Stimulated activated memory B cell treated with anti-CD40 and anti-IgM and Interleukin-4, amounts not matched to agents 10 μg/mL and 1 μg/mL and 100 μg/mL, for 72 hours (primary cell): ENCODE results near the gene ABHD4.
"Not testable (repeated sequence)": the region's sequence is repeated elsewhere in the genome, so short reads cannot be mapped to it uniquely, and the experiment has no call there.

ENCODE experiments used
- ATAC-seq: fragments of 150-1000 bp; cut with Tn5 transposase; 2 replicates; pipeline ENCODE4 v1.10.0; 2021
- H3K27ac Mint-ChIP-seq: one replicate; pipeline ENCODE4 v1.8.0; 2022; ENCODE audit warnings: mild to moderate bottlenecking, mixed read lengths
- H3K27me3 Mint-ChIP-seq: one replicate; pipeline ENCODE4 v1.8.0; 2022; ENCODE audit warnings: mixed read lengths
- H3K36me3 Mint-ChIP-seq: one replicate; pipeline ENCODE4 v1.8.0; 2022; ENCODE audit warnings: mixed read lengths
- H3K4me1 Mint-ChIP-seq: one replicate; pipeline ENCODE4 v1.8.0; 2022; ENCODE audit warnings: mixed read lengths
- H3K4me3 Mint-ChIP-seq: one replicate; pipeline ENCODE4 v1.8.0; 2022; ENCODE audit warnings: mild to moderate bottlenecking, moderate library complexity, mixed read lengths
- H3K9me3 Mint-ChIP-seq: one replicate; pipeline ENCODE4 v1.8.0; 2022; ENCODE audit warnings: mixed read lengths

The ABHD4 gene

DNA sequence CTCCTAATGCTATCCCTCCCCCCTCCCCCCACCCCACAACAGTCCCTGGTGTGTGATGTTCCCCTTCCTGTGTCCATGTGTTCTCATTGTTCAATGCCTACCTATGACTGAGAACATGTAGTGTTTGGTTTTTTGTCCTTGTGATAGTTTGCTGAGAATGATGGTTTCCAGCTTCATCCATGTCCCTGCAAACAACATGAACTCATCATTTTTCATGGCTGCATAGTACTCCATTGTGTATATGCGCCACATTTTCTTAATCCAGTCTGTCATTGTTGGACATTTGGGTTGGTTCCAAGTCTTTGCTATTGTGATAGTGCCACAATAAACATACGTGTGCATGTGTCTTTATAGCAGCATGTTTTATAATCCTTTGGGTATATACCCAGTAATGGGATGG lies 17.7 kb downstream of the ABHD4 start:
- not testable (repeated sequence) for ATAC-seq, H3K4me3 Mint-ChIP-seq, H3K27ac Mint-ChIP-seq, H3K27me3 Mint-ChIP-seq, H3K4me1 Mint-ChIP-seq, H3K9me3 Mint-ChIP-seq
- peaks cover 27% of the 10 kb centered on the region for H3K36me3 Mint-ChIP-seq

DNA sequence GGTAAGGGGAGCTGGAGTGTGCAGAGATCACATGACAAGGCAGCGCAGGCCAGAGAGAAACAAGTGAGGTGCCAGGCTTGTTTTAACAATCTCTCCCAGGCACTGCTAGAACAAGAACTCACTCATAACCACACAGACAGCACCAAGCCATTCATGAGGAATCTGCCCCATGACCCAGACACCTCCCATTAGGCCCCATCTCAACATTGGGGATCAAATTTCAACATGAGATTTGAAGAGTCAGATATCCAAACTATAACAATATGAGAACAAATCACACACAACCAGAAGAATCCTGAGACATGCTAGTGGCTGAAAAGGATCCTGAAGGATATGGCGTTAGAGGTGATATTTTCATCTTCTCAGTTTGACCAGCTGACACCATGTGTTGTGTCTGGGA lies 24.2 kb downstream of the ABHD4 start:
- ATAC-seq: no peak
- H3K36me3 Mint-ChIP-seq: peaks cover 13% of the 10 kb centered on the region
- no peaks in the 10 kb centered on the region for H3K27me3 Mint-ChIP-seq
- H3K4me3 Mint-ChIP-seq: no peak overlapping the region
- no peaks in the 10 kb centered on the region for H3K4me1 Mint-ChIP-seq
- H3K9me3 Mint-ChIP-seq: no peaks in the 10 kb centered on the region
- H3K27ac Mint-ChIP-seq: no peak overlapping the region

DNA sequence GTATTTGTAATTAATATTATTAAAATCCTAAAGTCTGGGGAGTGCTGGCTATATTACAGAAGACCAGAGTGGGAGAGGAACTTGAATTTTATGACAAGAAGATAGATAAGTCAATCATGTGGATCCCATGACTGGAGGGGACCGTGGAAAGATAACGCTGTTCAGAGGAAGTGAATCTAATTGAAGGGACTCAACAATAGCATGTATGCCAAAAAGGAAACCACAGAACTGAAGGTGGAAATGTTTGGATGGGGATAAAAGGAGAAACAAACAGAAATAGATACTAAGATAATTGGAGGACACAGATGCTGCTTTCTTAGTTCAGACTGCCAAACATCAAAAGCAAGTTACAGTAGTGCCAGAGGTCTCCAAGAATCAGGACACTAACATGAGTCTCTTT lies 24.9 kb downstream of the ABHD4 start:
- Mint-ChIP-seq H3K36me3 (peaks cover 13% of the 10 kb centered on the region), H3K9me3 (no peaks in the 10 kb centered on the region), H3K4me1 (no peaks in the 10 kb centered on the region), H3K4me3 (no peak overlapping the region), H3K27me3 (no peaks in the 10 kb centered on the region), H3K27ac (no peak overlapping the region)
- ATAC-seq: no peak

- no peak for ATAC-seq
- H3K36me3 Mint-ChIP-seq: peaks cover 5% of the 10 kb centered on the region
- no peak overlapping the region for H3K27ac Mint-ChIP-seq
- peaks cover 9% of the 10 kb centered on the region for H3K27me3 Mint-ChIP-seq
- peaks cover 8% of the 10 kb centered on the region for H3K9me3 Mint-ChIP-seq
- H3K4me3 Mint-ChIP-seq: no peak overlapping the region
- no peaks in the 10 kb centered on the region for H3K4me1 Mint-ChIP-seq
These were observed 28.5 kb downstream of the ABHD4 start for GRCh38 chr14:22626590-22626989.

DNA sequence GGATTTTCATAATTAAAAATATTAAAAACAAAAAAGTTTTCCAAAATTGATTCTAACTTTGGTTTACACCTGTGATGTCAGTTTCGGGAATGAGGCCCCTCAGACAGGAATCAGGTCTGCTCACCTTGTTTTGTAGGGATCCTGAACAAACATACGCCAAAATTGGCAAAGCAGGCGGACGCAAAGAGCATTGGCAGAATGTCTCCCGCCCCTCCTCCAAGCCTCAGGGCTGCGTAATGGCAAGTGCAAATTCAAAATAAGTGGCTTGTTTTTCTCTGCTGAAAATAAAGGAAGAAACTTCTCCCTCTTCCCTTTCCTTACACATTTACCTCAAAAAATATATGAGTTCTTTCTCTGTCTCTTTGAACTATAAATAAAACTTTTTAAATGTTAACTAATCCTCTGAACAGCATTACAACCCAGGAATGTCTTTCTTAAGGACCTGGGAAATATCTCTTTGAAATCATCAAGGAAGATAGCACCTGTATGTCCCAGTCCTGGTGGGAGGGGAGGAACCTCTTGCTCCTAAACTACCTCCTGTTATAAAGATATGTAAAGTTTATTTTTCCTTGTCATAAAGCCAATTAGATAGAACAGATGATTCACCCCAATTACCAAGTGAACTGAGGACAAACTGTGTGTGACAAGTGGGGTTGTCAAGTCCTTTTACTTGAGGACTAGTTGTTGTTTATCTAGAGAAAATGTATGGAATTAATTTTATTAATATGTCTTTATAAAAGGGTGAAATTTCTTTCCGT lies 29.6 kb downstream of the ABHD4 start:
- Mint-ChIP-seq H3K4me3 (no peak overlapping the region), H3K27ac (no peak overlapping the region), H3K9me3 (peaks cover 8% of the 10 kb centered on the region), H3K27me3 (peaks cover 9% of the 10 kb centered on the region), H3K36me3 (no peaks in the 10 kb centered on the region), H3K4me1 (no peaks in the 10 kb centered on the region)
- no peak for ATAC-seq

- Mint-ChIP-seq H3K27ac (no peak overlapping the region), H3K27me3 (peaks cover 9% of the 10 kb centered on the region), H3K9me3 (peaks cover 8% of the 10 kb centered on the region), H3K36me3 (no peaks in the 10 kb centered on the region), H3K4me1 (no peaks in the 10 kb centered on the region), H3K4me3 (no peak overlapping the region)
- no peak for ATAC-seq
These were observed 31.3 kb downstream of the ABHD4 start for GRCh38 chr14:22629361-22629760.

DNA sequence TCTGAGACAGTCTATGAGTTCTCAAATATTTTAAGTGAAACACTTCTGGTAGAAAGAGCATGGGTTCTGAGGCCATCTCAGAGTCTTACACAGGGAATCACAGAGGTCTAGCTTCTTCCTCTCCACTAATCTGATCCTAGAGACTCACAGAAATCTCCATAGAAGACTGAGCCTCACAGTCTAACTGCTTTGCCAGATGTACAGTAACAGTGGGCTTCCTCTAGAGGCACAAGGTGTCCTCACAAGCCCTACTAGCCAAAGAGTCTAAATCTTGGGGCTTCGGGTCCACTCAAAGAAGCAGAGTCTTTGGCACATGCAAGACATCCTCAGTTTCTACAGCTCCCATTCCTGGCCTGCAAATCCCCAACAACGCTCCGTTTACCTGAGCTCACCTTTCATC lies 32.0 kb downstream of the ABHD4 start:
- Mint-ChIP-seq H3K27me3 (peaks cover 9% of the 10 kb centered on the region), H3K4me1 (no peaks in the 10 kb centered on the region), H3K4me3 (no peak overlapping the region), H3K27ac (no peak overlapping the region), H3K9me3 (peaks cover 8% of the 10 kb centered on the region), H3K36me3 (no peaks in the 10 kb centered on the region)
- no peak for ATAC-seq

GRCh38 chr14:22630486-22630885 lies 32.4 kb downstream of the ABHD4 start:
- Mint-ChIP-seq H3K4me3 (no peak overlapping the region), H3K27ac (no peak overlapping the region), H3K9me3 (peaks cover 8% of the 10 kb centered on the region), H3K36me3 (no peaks in the 10 kb centered on the region), H3K27me3 (peaks cover 9% of the 10 kb centered on the region), H3K4me1 (no peaks in the 10 kb centered on the region)
- ATAC-seq: no peak

GRCh38 chr14:22634233-22634900 lies 36.3 kb downstream of the ABHD4 start:
- Mint-ChIP-seq H3K27ac (no peak overlapping the region), H3K4me3 (no peak overlapping the region), H3K9me3 (peaks cover 8% of the 10 kb centered on the region), H3K4me1 (no peaks in the 10 kb centered on the region), H3K27me3 (peaks cover under 1% of the 10 kb centered on the region), H3K36me3 (no peaks in the 10 kb centered on the region)
- no peak for ATAC-seq

DNA sequence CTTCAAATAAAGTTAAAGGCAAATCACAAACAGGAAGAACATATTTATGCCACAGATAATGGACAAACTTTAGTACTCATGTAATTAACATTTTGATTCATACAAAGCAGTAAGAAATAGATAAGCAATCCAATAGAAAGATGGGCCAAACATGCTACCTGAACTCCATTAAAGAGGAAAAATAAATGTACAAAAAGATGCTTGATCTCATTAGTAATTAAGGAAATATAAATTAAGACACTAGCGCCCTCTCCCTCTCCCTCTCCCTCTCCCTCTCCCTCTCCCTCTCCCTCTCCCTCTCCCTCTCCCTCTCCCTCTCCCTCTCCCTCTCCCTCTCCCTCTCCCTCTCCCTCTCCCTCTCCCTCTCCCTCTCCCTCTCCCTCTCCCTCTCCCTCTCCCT lies 37.9 kb downstream of the ABHD4 start:
- not testable (repeated sequence) for H3K4me1 Mint-ChIP-seq, ATAC-seq, H3K36me3 Mint-ChIP-seq, H3K27me3 Mint-ChIP-seq, H3K27ac Mint-ChIP-seq, H3K9me3 Mint-ChIP-seq, H3K4me3 Mint-ChIP-seq

GRCh38 chr14:22640192-22640591 lies 42.1 kb downstream of the ABHD4 start:
- H3K27me3 Mint-ChIP-seq: peaks cover 9% of the 10 kb centered on the region
- no peaks in the 10 kb centered on the region for H3K4me1 Mint-ChIP-seq
- ATAC-seq: no peak
- no peak overlapping the region for H3K27ac Mint-ChIP-seq
- no peaks in the 10 kb centered on the region for H3K9me3 Mint-ChIP-seq
- no peak overlapping the region for H3K4me3 Mint-ChIP-seq
- no peaks in the 10 kb centered on the region for H3K36me3 Mint-ChIP-seq

DNA sequence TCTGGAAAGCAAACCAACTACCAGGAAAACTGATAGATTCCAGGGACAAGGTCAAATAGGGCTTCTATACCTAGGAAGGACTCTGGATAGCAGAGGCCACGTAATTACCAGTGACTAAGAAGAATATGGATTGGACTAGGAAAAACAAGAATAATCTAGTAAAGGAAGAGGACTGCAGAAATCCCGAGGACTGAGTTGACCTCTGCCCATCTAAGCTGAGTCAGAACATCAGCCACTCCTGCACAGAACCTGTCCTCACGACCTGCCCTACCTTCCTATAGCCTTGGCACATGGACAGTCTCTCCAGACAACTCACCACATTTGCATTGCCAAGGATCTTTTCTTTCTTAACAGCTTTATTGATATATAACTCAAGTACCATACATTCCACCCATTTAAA lies 43.7 kb downstream of the ABHD4 start:
- Mint-ChIP-seq H3K4me3 (no peak overlapping the region), H3K36me3 (no peaks in the 10 kb centered on the region)
- ATAC-seq: no peak

GRCh38 chr14:22644305-22644635 lies 46.2 kb downstream of the ABHD4 start, which contains the start of gene OR6J1:
Gene OR6J1, minus strand, starts transcription at chr14:22644352. Its CDS starts 9,541 bp downstream, at chr14:22634811.
- no peak for ATAC-seq
- Mint-ChIP-seq H3K9me3 (no peaks in the 10 kb centered on the region), H3K27ac (no peak within 1 kb of the TSS), H3K4me3 (no peak within 1 kb of the TSS), H3K4me1 (no peaks in the 10 kb centered on the region), H3K27me3 (peaks cover 9% of the 10 kb centered on the region), H3K36me3 (no peaks in the 10 kb centered on the region)

More for the DNA sequence above, 43.7 kb downstream of the ABHD4 start:
- Mint-ChIP-seq H3K27me3 (peaks cover 9% of the 10 kb centered on the region), H3K9me3 (no peaks in the 10 kb centered on the region), H3K27ac (no peak overlapping the region), H3K4me1 (no peaks in the 10 kb centered on the region)

- Mint-ChIP-seq H3K4me1 (no peaks in the 10 kb centered on the region), H3K27ac (no peak overlapping the region), H3K36me3 (no peaks in the 10 kb centered on the region), H3K9me3 (no peaks in the 10 kb centered on the region), H3K27me3 (peaks cover 10% of the 10 kb centered on the region), H3K4me3 (no peak overlapping the region)
- no peak for ATAC-seq
These were observed 48.6 kb downstream of the ABHD4 start for GRCh38 chr14:22646570-22647254.

DNA sequence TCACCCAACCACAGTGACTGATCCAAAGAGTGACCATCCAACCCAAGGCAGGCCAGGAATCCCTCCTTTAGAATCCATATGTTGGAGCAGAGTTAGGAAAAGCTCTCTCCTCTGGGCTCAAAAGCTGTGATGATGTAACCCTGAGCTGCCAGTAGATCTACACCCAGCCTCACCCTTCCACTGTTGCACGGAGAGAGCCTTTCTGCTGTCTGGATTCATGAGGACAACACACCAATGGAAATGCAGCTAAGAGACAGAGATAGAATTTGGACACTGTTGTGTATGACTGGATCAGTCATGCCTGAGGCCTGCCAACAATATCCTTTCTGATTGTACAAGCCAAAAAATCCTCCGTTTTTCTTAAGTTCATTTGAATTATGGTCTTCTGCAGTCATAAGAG lies 50.4 kb downstream of the ABHD4 start:
- ATAC-seq: no peak
- H3K27me3 Mint-ChIP-seq: peaks cover 10% of the 10 kb centered on the region
- no peak overlapping the region for H3K4me3 Mint-ChIP-seq
- no peaks in the 10 kb centered on the region for H3K4me1 Mint-ChIP-seq
- no peak overlapping the region for H3K27ac Mint-ChIP-seq
- no peaks in the 10 kb centered on the region for H3K36me3 Mint-ChIP-seq
- H3K9me3 Mint-ChIP-seq: no peaks in the 10 kb centered on the region
